Lower lobe of right lung (tissue), 2 donors: ENCODE measurements around the gene CDPF1. TPM values are rescaled to one million over a fixed set of nuclear protein-coding genes. Genes with fewer than 3 reads are reported as not detected.

Experiments
- ATAC-seq, 2 donors: fragments of 200-7000 bp; cut with Tn5 transposase; one replicate each; pipeline ENCODE4 v1.9.1; 2020 to 2022; ENCODE audit warnings: mild to moderate bottlenecking in 2 of 2, moderate library complexity in 2 of 2
- DNase-seq: peaks from one replicate; pipeline ENCODE4 v3.0.0-alpha.2; 2020
- H3K27ac ChIP-seq: fragments of 200-600 bp; one replicate; pipeline ENCODE4 v1.8.0; 2022
- H3K27me3 ChIP-seq: fragments of 200-600 bp; one replicate; pipeline ENCODE4 v1.8.0; 2022; ENCODE audit warnings: low read depth
- H3K36me3 ChIP-seq: fragments of 200-600 bp; one replicate; pipeline ENCODE4 v1.8.0; 2022; ENCODE audit warnings: mild to moderate bottlenecking
- H3K4me1 ChIP-seq: fragments of 200-600 bp; one replicate; pipeline ENCODE4 v1.8.0; 2022
- H3K4me3 ChIP-seq: fragments of 200-600 bp; one replicate; pipeline ENCODE4 v1.8.0; 2022; ENCODE audit warnings: mild to moderate bottlenecking
- H3K9me3 ChIP-seq: fragments of 200-600 bp; one replicate; pipeline ENCODE4 v1.8.0; 2022
- CTCF ChIP-seq: fragments of 200-600 bp; IDR thresholded peaks from one replicate; pipeline ENCODE4 v1.8.0; 2022; ENCODE audit warnings: antibody characterized with exemption, mild to moderate bottlenecking
- intact Hi-C: fragments of 100-400 bp; cut with DNase I; formaldehyde crosslinking; loops from one replicate; pipeline ENCODE4 v1.11.0; 2022
- total RNA-seq: library from RNA; stranded (reverse); fragmentation: NEBNext Ultra II Directional; extraction: Animal tissue kit (Norgen Biotek cat#: 25700); gene quantifications from one replicate; pipeline ENCODE4 v1.2.1, GENCODE V29; 2021
- donor health status: DM: no; HTN: yes; CAD: no; lungs with severe emphysema.

Gene CDPF1
- total RNA-seq, 1 donor from 2014 or later: 7.1 TPM

GRCh38 chr22:46241396-46242007 is 8.6 kb downstream of the CDPF1 start:
- intact Hi-C loops: no loop called here
- ATAC-seq: no peak
- Histone ChIP-seq H3K9me3 (no peaks in the 10 kb centered on the region), H3K27me3 (no peaks in the 10 kb centered on the region), H3K4me1 (peaks cover 4% of the 10 kb centered on the region), H3K4me3 (no peak overlapping the region), H3K36me3 (peaks cover 48% of the 10 kb centered on the region), H3K27ac (no peak overlapping the region)
- no peak for TF ChIP-seq CTCF
- DNase-seq: no peak

GRCh38 chr22:46240907-46241306 is 9.2 kb downstream of the CDPF1 start:
- no peak for DNase-seq
- peaks cover 54% of the 10 kb centered on the region for H3K36me3 ChIP-seq

GRCh38 chr22:46240506-46240905 is 9.6 kb downstream of the CDPF1 start:
- ATAC-seq (no peak), DNase-seq (no peak)
- H3K9me3 ChIP-seq: no peaks in the 10 kb centered on the region
- no peak overlapping the region for H3K4me3 ChIP-seq
- intact Hi-C loops: no loop called here
- H3K27me3 ChIP-seq: no peaks in the 10 kb centered on the region
- TF ChIP-seq CTCF: no peak
- H3K27ac ChIP-seq: no peak overlapping the region
- H3K4me1 ChIP-seq: peaks cover 4% of the 10 kb centered on the region
- peaks cover 57% of the 10 kb centered on the region for H3K36me3 ChIP-seq

More at GRCh38 chr22:46240907-46241306, 9.2 kb downstream of the CDPF1 start:
- Histone ChIP-seq H3K27me3 (no peaks in the 10 kb centered on the region), H3K4me3 (no peak overlapping the region), H3K27ac (no peak overlapping the region), H3K4me1 (peaks cover 4% of the 10 kb centered on the region), H3K9me3 (no peaks in the 10 kb centered on the region)
- intact Hi-C loops: no loop called here
- no peak for ATAC-seq
- no peak for TF ChIP-seq CTCF

- TF ChIP-seq CTCF: no peak
- intact Hi-C loops: no loop called here
- Histone ChIP-seq H3K4me3 (no peak overlapping the region), H3K9me3 (no peaks in the 10 kb centered on the region), H3K4me1 (peaks cover under 1% of the 10 kb centered on the region), H3K27me3 (no peaks in the 10 kb centered on the region), H3K27ac (no peak overlapping the region), H3K36me3 (peaks cover 61% of the 10 kb centered on the region)
- ATAC-seq: no peak
- DNase-seq: no peak
Measured at GRCh38 chr22:46240073-46240472, 10.0 kb downstream of the CDPF1 start.

- no peaks in the 10 kb centered on the region for H3K27me3 ChIP-seq
- DNase-seq: no peak
- intact Hi-C loops: no loop called here
- H3K4me3 ChIP-seq: no peak overlapping the region
- TF ChIP-seq CTCF: no peak
- peaks cover 62% of the 10 kb centered on the region for H3K36me3 ChIP-seq
- no peak for ATAC-seq
- no peaks in the 10 kb centered on the region for H3K4me1 ChIP-seq
- H3K27ac ChIP-seq: no peak overlapping the region
- H3K9me3 ChIP-seq: no peaks in the 10 kb centered on the region
Measured at GRCh38 chr22:46239261-46240048, 10.6 kb downstream of the CDPF1 start.
